ENCODE data around the gene TBC1D23.
"Not testable (repeated sequence)": the region's sequence is repeated elsewhere in the genome, so short reads cannot be mapped to it uniquely, and the experiment has no call there.

Gene TBC1D23

GRCh38 chr3:100260685-100261484 is at the start of gene TBC1D23:
Gene TBC1D23 (plus strand): TSS chr3:100260992. CDS start chr3:100261019, 27 bp downstream.
- DNase-seq = peak; percentile 98

DNA sequence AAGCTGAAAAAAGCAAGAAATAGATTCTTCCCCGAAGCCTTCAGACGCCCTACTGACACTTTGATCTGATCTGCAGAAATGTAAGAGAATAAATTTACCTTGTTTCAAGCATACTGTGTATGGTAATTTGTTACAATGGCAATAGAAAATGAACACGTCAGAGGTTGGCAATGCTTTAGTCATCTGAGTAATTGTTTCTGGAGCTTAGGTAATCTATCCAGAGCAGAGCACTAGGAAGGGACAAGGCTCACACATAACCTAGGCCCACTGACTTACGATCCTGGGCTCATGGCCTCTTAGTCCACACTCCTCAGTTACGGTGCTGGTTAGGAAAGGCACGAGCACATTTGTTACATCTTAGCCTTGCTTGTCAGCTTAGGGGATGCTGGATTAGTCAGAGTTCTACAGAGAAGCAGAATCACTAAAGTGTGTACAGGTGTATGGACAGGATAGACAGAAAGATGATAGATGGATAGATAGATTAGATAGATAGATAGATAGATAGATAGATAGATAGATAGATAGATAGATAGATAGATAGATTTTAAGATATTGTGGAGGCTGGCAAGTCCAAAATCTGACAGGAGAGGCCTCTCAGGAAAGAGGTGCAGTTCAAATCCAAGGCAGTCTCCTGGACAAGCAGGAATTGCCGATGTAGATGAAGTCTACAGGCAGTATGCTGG is 46.8 kb upstream of the TBC1D23 start:
- DNase-seq = no peak

DNA sequence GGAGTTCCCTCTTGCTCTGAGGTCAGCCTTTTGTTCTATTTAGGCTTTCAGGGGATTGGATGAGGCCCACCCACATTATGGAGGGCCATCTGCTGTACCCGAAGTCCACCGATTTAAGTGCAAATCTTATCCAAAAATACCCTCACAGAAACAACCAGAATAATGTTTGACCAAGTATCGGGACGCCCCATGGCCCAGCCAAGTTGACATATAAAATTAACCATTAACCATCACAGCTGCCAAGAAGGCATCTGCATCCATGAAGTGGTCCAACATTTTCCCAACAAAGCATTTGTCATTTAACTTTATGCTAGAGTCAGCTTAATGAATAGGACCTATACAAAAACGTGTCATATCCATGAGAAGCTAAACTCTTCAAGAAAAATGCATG is 46.2 kb upstream of the TBC1D23 start:
- no peak for DNase-seq

- DNase-seq = no peak
These were observed 44.1 kb upstream of the TBC1D23 start for GRCh38 chr3:100216713-100217112.

- DNase-seq = no peak
These were observed 39.6 kb upstream of the TBC1D23 start for GRCh38 chr3:100221159-100221558.

- DNase-seq = no peak
These were observed 35.6 kb upstream of the TBC1D23 start for GRCh38 chr3:100225193-100225592.

DNA sequence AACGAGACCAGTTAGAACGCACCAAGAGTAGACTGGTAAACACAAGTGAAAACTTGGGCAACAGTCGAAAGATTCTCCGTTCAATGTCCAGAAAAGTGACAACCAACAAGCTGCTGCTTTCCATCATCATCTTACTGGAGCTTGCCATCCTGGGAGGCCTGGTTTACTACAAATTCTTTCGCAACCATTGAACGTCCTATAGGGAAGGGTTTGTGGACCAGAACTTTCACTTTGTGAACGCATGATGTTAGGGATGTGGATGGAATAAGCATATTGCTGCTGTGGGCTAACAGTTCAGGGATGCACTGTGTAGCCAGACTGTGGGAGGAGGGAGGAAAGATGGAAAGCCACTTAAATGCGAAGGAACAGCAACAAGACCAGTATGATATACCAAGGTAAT is 34.9 kb upstream of the TBC1D23 start:
- no peak for DNase-seq

- DNase-seq = no peak
These were observed 33.9 kb upstream of the TBC1D23 start for GRCh38 chr3:100226712-100227429.

GRCh38 chr3:100227511-100227921 is 33.3 kb upstream of the TBC1D23 start:
- DNase-seq = no peak

DNA sequence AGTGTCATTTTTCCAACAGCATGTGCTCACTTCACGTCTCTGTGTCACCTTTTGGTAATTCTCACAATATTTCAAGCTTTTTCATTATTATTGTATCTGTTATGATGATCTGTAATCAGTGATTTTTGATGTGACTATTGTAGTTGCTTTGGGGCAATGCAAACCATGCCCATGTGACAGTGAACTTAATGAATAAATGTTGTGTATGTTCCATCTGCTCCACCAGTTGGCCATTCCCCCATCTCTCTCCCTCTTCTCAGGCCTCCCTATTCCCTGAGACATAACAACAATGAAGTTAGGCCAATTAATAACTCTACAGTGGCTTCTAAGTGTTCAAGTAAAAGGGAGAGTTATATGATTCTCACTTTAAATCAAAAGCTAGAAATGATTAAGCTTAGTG is 32.5 kb upstream of the TBC1D23 start:
- no peak for DNase-seq

- DNase-seq = not testable (repeated sequence)
These were observed 31.6 kb upstream of the TBC1D23 start for GRCh38 chr3:100229188-100229587.

GRCh38 chr3:100230710-100231109 is 30.1 kb upstream of the TBC1D23 start:
- DNase-seq = no peak

GRCh38 chr3:100231668-100232067 is 29.1 kb upstream of the TBC1D23 start:
- no peak for DNase-seq

- no peak for DNase-seq
These were observed 26.4 kb upstream of the TBC1D23 start for GRCh38 chr3:100234364-100234763.

DNA sequence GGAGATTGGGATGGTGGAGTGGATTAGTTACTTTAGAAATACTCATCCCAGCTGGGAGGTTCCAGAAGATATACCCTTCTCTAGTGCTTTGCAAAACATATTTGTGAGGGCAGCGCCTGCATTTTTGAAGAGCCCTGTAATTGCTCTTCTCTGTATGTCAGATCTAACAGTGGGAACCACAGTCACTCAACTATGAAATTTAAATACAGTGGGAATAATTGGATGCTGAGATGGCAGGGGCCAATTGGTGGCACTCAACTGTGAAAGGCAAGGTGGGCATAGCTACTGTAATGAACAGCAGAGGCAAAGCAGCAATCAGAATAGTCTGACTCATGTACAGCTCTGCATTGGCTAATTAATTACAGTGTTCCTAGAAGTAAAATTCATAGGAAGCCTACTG is 22.2 kb upstream of the TBC1D23 start:
- DNase-seq = no peak

- not testable (repeated sequence) for DNase-seq
These were observed 18.3 kb upstream of the TBC1D23 start for GRCh38 chr3:100242471-100242870.

- no peak for DNase-seq
These were observed 16.5 kb upstream of the TBC1D23 start for GRCh38 chr3:100244264-100244663.

- DNase-seq = no peak
These were observed 15.7 kb upstream of the TBC1D23 start for GRCh38 chr3:100245136-100245535.

GRCh38 chr3:100245927-100246326 is 14.9 kb upstream of the TBC1D23 start:
- no peak for DNase-seq

DNA sequence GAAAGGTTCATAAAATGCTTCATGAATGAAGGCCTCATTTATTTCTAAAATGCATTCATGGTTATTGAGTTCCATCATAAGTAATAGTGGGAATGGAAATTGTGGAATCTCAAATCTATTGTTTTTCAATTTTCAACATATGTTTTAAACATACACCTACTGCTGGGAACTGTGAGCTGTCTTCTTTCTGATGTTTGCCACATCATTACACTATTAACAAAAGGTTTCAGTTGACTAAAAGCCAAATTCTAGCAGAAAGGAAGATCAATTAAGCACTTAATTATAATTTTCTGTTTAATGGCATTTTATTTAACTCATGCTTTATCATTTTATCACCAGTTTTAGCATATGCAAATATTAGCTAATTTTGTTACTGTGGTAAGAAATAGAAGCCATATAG is 13.8 kb upstream of the TBC1D23 start:
- no peak for DNase-seq

- DNase-seq = no peak
These were observed 8.8 kb upstream of the TBC1D23 start for GRCh38 chr3:100252001-100252400.

GRCh38 chr3:100254168-100254777 is 6.5 kb upstream of the TBC1D23 start:
- DNase-seq = peak; percentile 70

- DNase-seq = peak; percentile 36
These were observed 4.1 kb upstream of the TBC1D23 start for GRCh38 chr3:100256731-100257151.
